Endothelial cell of umbilical vein (primary cell): ENCODE data around the gene ANKRD61. TPM values are rescaled to one million over a fixed set of nuclear protein-coding genes. Genes with fewer than 3 reads are reported as not detected.

Experiments used
- BruUV-seq: library from RNA; stranded (reverse); fragments of 400-500 nt; replicated peaks from 2 replicates; lab custom pipeline; 2021; lab: Mats Ljungman, UMichigan
- CTCF ChIA-PET: fragments of 300-600, 350-600 bp; sonication (Branson Sonifier 250); formaldehyde crosslinking; loops from one replicate; lab custom pipeline; 2021; ENCODE audit warnings: antibody characterized with exemption, inconsistent platforms; lab: Charles Lee
- POLR2A ChIA-PET: fragments of 300-600, 350-600 bp; sonication (Branson Sonifier 250); formaldehyde crosslinking; loops from one replicate; lab custom pipeline; 2021; ENCODE audit warnings: antibody characterized with exemption, inconsistent platforms; lab: Charles Lee
- DNase-seq: peaks from one replicate; pipeline ENCODE4 v3.0.0-alpha.2; 2011; ENCODE audit warnings: low read depth, low spot score
- FAIRE-seq: peaks from 2 replicates; lab custom pipeline; 2011; peaks lifted over from hg19 to GRCh38; lab: Jason Lieb, UNC
- H2AFZ ChIP-seq: 2 replicates; pipeline ENCODE4 v1.6.0; 2012; ENCODE audit warnings: low read depth, low read length, control low read depth, inconsistent platforms
- H3K27ac ChIP-seq: 2 replicates; pipeline ENCODE4 v1.5.1; 2011; ENCODE audit warnings: low read depth, mild to moderate bottlenecking, control low read depth, low read length, moderate library complexity; ENCODE audit not compliant: insufficient read depth
- H3K27me3 ChIP-seq, 2 experiments: 2 replicates each; pipeline versions ENCODE4 v1.6.0 to v1.6.1; 2011; ENCODE audit warnings: low read length in 2 of 2, mixed read lengths in 1 of 2; ENCODE audit not compliant: control insufficient read depth in 2 of 2, insufficient read depth in 2 of 2
- H3K36me3 ChIP-seq, 2 experiments: 2 replicates in 1 of 2; 3 replicates in 1 of 2; pipeline ENCODE4 v1.5.1; 2011; ENCODE audit warnings: low read length in 2 of 2, mild to moderate bottlenecking in 1 of 2, moderate library complexity in 1 of 2; ENCODE audit not compliant: control insufficient read depth in 2 of 2, insufficient read depth in 2 of 2; ENCODE audit errors: extremely low read depth in 1 of 2
- H3K4me1 ChIP-seq: 3 replicates; pipeline ENCODE4 v1.5.1; 2011; ENCODE audit warnings: mild to moderate bottlenecking, low read length; ENCODE audit not compliant: control insufficient read depth, insufficient read depth; ENCODE audit errors: extremely low read depth
- H3K4me2 ChIP-seq: 2 replicates; pipeline ENCODE4 v1.6.1; 2011; ENCODE audit warnings: low read length, control low read depth, mixed read lengths; ENCODE audit not compliant: insufficient read depth
- H3K4me3 ChIP-seq, 3 experiments: fragments of 200-600 bp in 1 of 3; sonication (generic), shearing (Covaris generic) in 1 of 3; replicated peaks in 1 of 3; 2 replicates each; pipeline ENCODE4 v1.5.1; 2011 to 2016; ENCODE audit warnings: control low read depth in 3 of 3, low read length in 3 of 3, mild to moderate bottlenecking in 2 of 3, inconsistent platforms in 1 of 3, low read depth in 1 of 3, moderate library complexity in 1 of 3; ENCODE audit not compliant: insufficient read depth in 1 of 3
- H3K79me2 ChIP-seq: 2 replicates; pipeline ENCODE4 v1.6.0; 2012; ENCODE audit warnings: low read length, inconsistent platforms; ENCODE audit not compliant: control insufficient read depth, insufficient read depth
- H3K9ac ChIP-seq: replicated peaks from 2 replicates; pipeline ENCODE3; 2011; ENCODE audit warnings: low read length, control low read depth; ENCODE audit not compliant: insufficient read depth; ENCODE audit errors: extremely low read depth
- H3K9me1 ChIP-seq: replicated peaks from 3 replicates; pipeline ENCODE4 v1.6.0; 2011; ENCODE audit warnings: mild to moderate bottlenecking, low read length; ENCODE audit not compliant: control insufficient read depth, insufficient read depth; ENCODE audit errors: extremely low read depth
- H3K9me3 ChIP-seq: replicated peaks from 2 replicates; pipeline ENCODE4 v1.5.1; 2012; ENCODE audit warnings: low read length, inconsistent platforms; ENCODE audit not compliant: control insufficient read depth, insufficient read depth
- H4K20me1 ChIP-seq: replicated peaks from 2 replicates; pipeline ENCODE3; 2011; ENCODE audit warnings: mild to moderate bottlenecking, low read length; ENCODE audit not compliant: control insufficient read depth, insufficient read depth; ENCODE audit errors: extremely low read depth
- CTCF ChIP-seq, 2 donors: IDR thresholded peaks; 1 replicate in 1 of 2; 2 replicates in 1 of 2; pipeline ENCODE4 v1.5.1; 2011; ENCODE audit warnings: low read length in 2 of 2, mild to moderate bottlenecking in 2 of 2, moderate library complexity in 2 of 2, control low read depth in 1 of 2, inconsistent platforms in 1 of 2, low read depth in 1 of 2; ENCODE audit not compliant: insufficient read depth in 1 of 2; ENCODE audit errors: extremely low read depth in 1 of 2
- EZH2 ChIP-seq: IDR thresholded peaks from 2 replicates; pipeline ENCODE4 v1.6.1; 2012; ENCODE audit warnings: borderline replicate concordance, low read depth, mild to moderate bottlenecking, moderate library complexity, low read length, inconsistent platforms; ENCODE audit not compliant: severe bottlenecking
- FOS ChIP-seq: IDR thresholded peaks from 2 replicates; pipeline ENCODE4 v1.6.1; 2011; ENCODE audit warnings: mild to moderate bottlenecking, low read length, moderate library complexity, borderline replicate concordance; ENCODE audit not compliant: insufficient read depth
- GATA2 ChIP-seq: IDR thresholded peaks from 2 replicates; pipeline ENCODE4 v1.7.0; 2011; ENCODE audit warnings: low read depth, mild to moderate bottlenecking, moderate library complexity, mixed read lengths, low read length; ENCODE audit not compliant: insufficient read length, insufficient read depth
- JUN ChIP-seq: IDR thresholded peaks from 2 replicates; pipeline ENCODE4 v1.6.1; 2011; ENCODE audit warnings: borderline replicate concordance, low read depth; ENCODE audit not compliant: insufficient read length, insufficient read depth
- MAX ChIP-seq: IDR thresholded peaks from 2 replicates; pipeline ENCODE4 v1.6.1; 2011; ENCODE audit not compliant: insufficient read depth, insufficient read length
- MYC ChIP-seq: IDR thresholded peaks from one replicate; pipeline ENCODE4 v1.6.1; 2011; ENCODE audit warnings: mild to moderate bottlenecking, low read depth, low read length
- POLR2A ChIP-seq: IDR thresholded peaks from 2 replicates; pipeline ENCODE4 v1.6.1; 2012; ENCODE audit warnings: low read depth, mild to moderate bottlenecking, control low read depth, low read length
- POLR2AphosphoS5 ChIP-seq: IDR thresholded peaks from 2 replicates; pipeline ENCODE4 v1.6.1; 2012; ENCODE audit warnings: low read depth, mild to moderate bottlenecking, control low read depth, low read length, moderate library complexity; ENCODE audit not compliant: insufficient read depth
- dilution Hi-C: fragments of 300-500 bp; cut with MboI; formaldehyde crosslinking; loops from one replicate; pipeline ENCODE4 v1.15.0; 2019; ENCODE audit warnings: low sequenced_read_pairs; ENCODE audit not compliant: extremely low pct_ligation_motif_present
- intact Hi-C: fragments of 100-400 bp; cut with micrococcal nuclease; formaldehyde crosslinking; loops from one replicate; pipeline ENCODE4 v1.10.0; 2022
- polyA plus RNA-seq, 4 experiments: library from polyadenylated mRNA; depleted of rRNA in 3 of 4; stranded (reverse) in 3 of 4; unstranded in 1 of 4; fragments of >200 nt; gene quantifications; 2 replicates each; pipeline versions ENCODE4 v1.2.1 to v1.2.3, GENCODE V29; 2011 to 2012; ENCODE audit warnings: missing spikeins in 1 of 4
- total RNA-seq: library from RNA; stranded (reverse); gene quantifications from 2 replicates; pipeline ENCODE4 v1.2.3, GENCODE V29; 2021

ANKRD61 gene
- total and polyA plus RNA-seq, 2 donors (not counting 3 experiments of a cell fraction or from before 2014, with no cell fraction given): 0.18 to 0.53 TPM

GRCh38 chr7:6023974-6024435 lies 7.2 kb upstream of the ANKRD61 start:
- Histone ChIP-seq H3K9me3 (no peaks in the 10 kb centered on the region), H3K27me3 (no peaks in the 10 kb centered on the region), H3K9ac (no peak overlapping the region), H3K79me2 (no peaks in the 10 kb centered on the region), H3K36me3 (peaks cover 32% of the 10 kb centered on the region in 2 experiments), H3K9me1 (no peaks in the 10 kb centered on the region), H2AFZ (no peak overlapping the region), H3K4me2 (no peak overlapping the region), H3K4me3 (no peak overlapping the region), H3K4me1 (peaks cover 3% of the 10 kb centered on the region), H3K27ac (no peak overlapping the region), H4K20me1 (no peaks in the 10 kb centered on the region)
- no peak for DNase-seq
- intact Hi-C loops: loop anchor here (10.0 kb wide), 1 partner anchor 169 kb away; no protein-coding TSS in a partner anchor
- ChIA-PET CTCF (interaction anchor here (1.0 to 1.6 kb wide), 3 partner anchors 8 to 27 kb away, joined by 3 to 5 read pairs (median 3); no protein-coding TSS in a partner anchor), POLR2A (no interaction called here)
- BruUV-seq: TSS peak; percentile 86
- FAIRE-seq: no peak
- dilution Hi-C loops: no loop called here
- TF ChIP-seq POLR2A: no peak
- TF ChIP-seq MAX: no peak
- TF ChIP-seq CTCF (IDR thresholded peaks at IDR 0.05; ENCODE audit: extremely low read depth in 1 of 2, insufficient read depth in 1 of 2, low read depth in 1 of 2, low read length in 2 of 2): no peak
- no peak for TF ChIP-seq JUN
- no peak for TF ChIP-seq FOS
- no peak for TF ChIP-seq GATA2
- TF ChIP-seq EZH2: no peak
- TF ChIP-seq MYC: no peak
- no peak for TF ChIP-seq POLR2AphosphoS5
